ENCODE results near the gene RBBP8.

- TF ChIP-seq SMAD4 (CRISPR knock-in tag; IDR thresholded peaks at IDR 0.05): no peak
- TF ChIP-seq, protein P1, sequence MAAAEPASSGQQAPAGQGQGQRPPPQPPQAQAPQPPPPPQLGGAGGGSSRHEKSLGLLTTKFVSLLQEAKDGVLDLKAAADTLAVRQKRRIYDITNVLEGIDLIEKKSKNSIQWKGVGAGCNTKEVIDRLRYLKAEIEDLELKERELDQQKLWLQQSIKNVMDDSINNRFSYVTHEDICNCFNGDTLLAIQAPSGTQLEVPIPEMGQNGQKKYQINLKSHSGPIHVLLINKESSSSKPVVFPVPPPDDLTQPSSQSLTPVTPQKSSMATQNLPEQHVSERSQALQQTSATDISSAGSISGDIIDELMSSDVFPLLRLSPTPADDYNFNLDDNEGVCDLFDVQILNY (CRISPR knock-in tag; IDR thresholded peaks at IDR 0.05): no peak
- TF ChIP-seq TEAD4 (CRISPR knock-in tag; IDR thresholded peaks at IDR 0.05): no peak
These were observed 132.9 kb downstream of the RBBP8 start for GRCh38 chr18:23066060-23066459.
